A549 (cell line): ENCODE data around the gene GON7. TPM values are rescaled to one million over a fixed set of nuclear protein-coding genes. Genes with fewer than 3 reads are reported as not detected.

Experiments used
- ATAC-seq, 2 experiments: fragments of 200-7000 bp in 1 of 2; fragments of >200 bp in 1 of 2; cut with Nextera tagmentation in 1 of 2; cut with Tn5 transposase in 1 of 2; 3 replicates each; pipeline versions ENCODE4 v1.8.0 to v1.9.1; 2018 to 2020; ENCODE audit warnings: mild to moderate bottlenecking in 1 of 2, moderate library complexity in 1 of 2
- CTCF ChIA-PET: fragments of 300-600 bp; sonication (Branson Sonifier 250); formaldehyde crosslinking; extraction: SDS; loops from one replicate; lab custom pipeline; 2021; ENCODE audit warnings: antibody characterized with exemption, inconsistent platforms; lab: Yijun Ruan, JAX
- POLR2A ChIA-PET: fragments of 350-600 bp; formaldehyde crosslinking; extraction: SDS; loops from one replicate; lab custom pipeline; 2021; ENCODE audit warnings: antibody characterized with exemption, inconsistent platforms; lab: Yijun Ruan, JAX
- DNase-seq, 2 experiments: peaks; one replicate each; pipeline versions ENCODE4 v3.0.0 to v3.0.0-alpha.2; 2011 to 2016; ENCODE audit warnings: low read depth in 1 of 2, low spot score in 1 of 2
- FAIRE-seq: peaks from 2 replicates; lab custom pipeline; 2011; peaks lifted over from hg19 to GRCh38; lab: Jason Lieb, UNC
- H3K27ac ChIP-seq, 2 experiments: fragments of >200 bp; sonication (Bioruptor Twin); formaldehyde crosslinking; 3 replicates each; pipeline ENCODE4 v1.5.1; 2016 to 2017
- H3K4me1 ChIP-seq: fragments of >200 bp; sonication (Bioruptor Twin); formaldehyde crosslinking; 3 replicates; pipeline ENCODE4 v1.6.1; 2016
- H3K4me2 ChIP-seq: fragments of >200 bp; sonication (Bioruptor Twin); formaldehyde crosslinking; 3 replicates; pipeline ENCODE4 v1.6.1; 2016
- H3K4me3 ChIP-seq: fragments of >200 bp; sonication (Bioruptor Twin); formaldehyde crosslinking; 3 replicates; pipeline ENCODE4 v1.5.1; 2016
- H3K9me3 ChIP-seq: fragments of >200 bp; sonication (Bioruptor Twin); formaldehyde crosslinking; 3 replicates; pipeline ENCODE4 v1.6.1; 2016
- CBX8 ChIP-seq: fragments of 200-600 bp; sonication (generic); IDR thresholded peaks from 2 replicates; pipeline ENCODE4 v1.6.1; 2016
- CEBPB ChIP-seq, 2 experiments: fragments of >200 bp in 1 of 2; sonication (Bioruptor Twin) in 1 of 2; formaldehyde crosslinking in 1 of 2; IDR thresholded peaks; 2 replicates each; pipeline ENCODE4 v1.6.1; 2012 to 2016
- CHD4 ChIP-seq: fragments of 200-600 bp; sonication (generic); IDR thresholded peaks from 2 replicates; pipeline ENCODE4 v1.6.1; 2016; ENCODE audit warnings: antibody characterized with exemption, mild to moderate bottlenecking, borderline replicate concordance
- CTCF ChIP-seq: fragments of >200 bp; sonication (Bioruptor Twin); formaldehyde crosslinking; IDR thresholded peaks from 3 replicates; pipeline ENCODE4 v1.5.1; 2016
- E2F6 ChIP-seq: IDR thresholded peaks from 2 replicates; pipeline ENCODE4 v1.6.1; 2012; ENCODE audit warnings: low read depth, borderline replicate concordance
- EHF ChIP-seq: fragments of 250-450 bp; sonication (Bioruptor Pico); IDR thresholded peaks from 2 replicates; pipeline ENCODE4 v1.5.0; 2020; ENCODE audit warnings: mild to moderate bottlenecking
- EHMT2 ChIP-seq: fragments of 200-600 bp; sonication (generic); IDR thresholded peaks from 2 replicates; pipeline ENCODE4 v1.6.1; 2016; ENCODE audit warnings: antibody characterized with exemption, low read depth, mild to moderate bottlenecking, moderate library complexity
- FOSL2 ChIP-seq, 2 experiments: fragments of 450-650 bp in 1 of 2; fragments of >200 bp in 1 of 2; sonication (Bioruptor Twin) in 1 of 2; formaldehyde crosslinking; IDR thresholded peaks; 2 replicates each; pipeline versions ENCODE4 v1.5.0 to v1.6.1; 2016 to 2020; ENCODE audit warnings: mild to moderate bottlenecking in 1 of 2, moderate library complexity in 1 of 2
- GATA3 ChIP-seq: IDR thresholded peaks from 2 replicates; pipeline ENCODE4 v1.6.1; 2012; ENCODE audit warnings: borderline replicate concordance
- HES2 ChIP-seq: fragments of >200 bp; sonication (Bioruptor Twin); formaldehyde crosslinking; IDR thresholded peaks from 2 replicates; pipeline ENCODE4 v1.6.1; 2016
- HOXB13 ChIP-seq: fragments of 250-450 bp; sonication (Bioruptor Pico); IDR thresholded peaks from 2 replicates; pipeline ENCODE4 v1.5.0; 2020; ENCODE audit warnings: low read depth, mild to moderate bottlenecking, moderate library complexity
- JUN ChIP-seq, 2 experiments: fragments of >200 bp; sonication (Bioruptor Twin); formaldehyde crosslinking; IDR thresholded peaks; 2 replicates in 1 of 2; 3 replicates in 1 of 2; pipeline ENCODE4 v1.6.1; 2016 to 2017
- JUNB ChIP-seq: fragments of >200 bp; sonication (Bioruptor Twin); formaldehyde crosslinking; IDR thresholded peaks from 2 replicates; pipeline ENCODE4 v1.6.1; 2016
- MAX ChIP-seq: IDR thresholded peaks from 2 replicates; pipeline ENCODE4 v1.6.1; 2012
- NR3C1 ChIP-seq: fragments of >200 bp; sonication (Bioruptor Twin); formaldehyde crosslinking; IDR thresholded peaks from 3 replicates; pipeline ENCODE4 v1.6.1; 2017
- POLR2A ChIP-seq: IDR thresholded peaks from 2 replicates; pipeline ENCODE4 v1.6.1; 2012; ENCODE audit warnings: mild to moderate bottlenecking, low read length
- RAD21 ChIP-seq, 2 experiments: fragments of >200 bp in 1 of 2; sonication (Bioruptor Twin) in 1 of 2; formaldehyde crosslinking in 1 of 2; IDR thresholded peaks in 1 of 2; conservative IDR thresholded peaks in 1 of 2; 2 replicates in 1 of 2; 3 replicates in 1 of 2; pipeline ENCODE4 v1.6.1; 2012 to 2018; ENCODE audit warnings: inconsistent platforms in 1 of 2
- RCOR1 ChIP-seq: fragments of 150-350 bp; IDR thresholded peaks from 2 replicates; pipeline ENCODE4 v1.6.1; 2014; ENCODE audit warnings: antibody characterized with exemption, low read length, low read depth
- SREBF2 ChIP-seq: fragments of 450-650 bp; IDR thresholded peaks from 2 replicates; pipeline ENCODE4 v1.6.1; 2014; ENCODE audit warnings: mild to moderate bottlenecking, moderate library complexity
- TFCP2L1 ChIP-seq: fragments of 250-450 bp; sonication (Bioruptor Pico); IDR thresholded peaks from 2 replicates; pipeline ENCODE4 v1.5.0; 2021; ENCODE audit warnings: mild to moderate bottlenecking
- USF2 ChIP-seq: fragments of 450-650 bp; IDR thresholded peaks from 2 replicates; pipeline ENCODE4 v1.6.1; 2014; ENCODE audit warnings: antibody characterized with exemption
- ZSCAN20 ChIP-seq: fragments of 250-450 bp; sonication (Bioruptor Pico); IDR thresholded peaks from 2 replicates; pipeline ENCODE4 v1.8.0; 2022; ENCODE audit warnings: mild to moderate bottlenecking, moderate library complexity
- WGBS: methylation state at CpG from one replicate; pipeline ENCODE4 v1.1.6; 2017; ENCODE audit errors: missing lambda C conversion rate; 5-methylcytosine and 5-hydroxymethylcytosine counted together
- polyA plus RNA-seq, 4 experiments: library from polyadenylated mRNA; depleted of rRNA in 3 of 4; stranded (reverse); fragments of >200 nt; fragmentation: RNase III in 1 of 4; extraction: RNeasy Plus Mini Kit Qiagen cat#74134 plus additional on column Dnase treatment in 1 of 4; gene quantifications; 2 replicates in 3 of 4; 3 replicates in 1 of 4; pipeline ENCODE4 v1.2.3, GENCODE V29; 2011 to 2017

Gene GON7
- polyA plus RNA-seq, 2 of the 4 experiments (the other 2 are of a cell fraction): 19.2 to 22.1 TPM

- Histone ChIP-seq H3K4me3 (no peak overlapping the region), H3K4me2 (no peak overlapping the region), H3K9me3 (no peaks in the 10 kb centered on the region), H3K27ac (no peak overlapping the region), H3K4me1 (0 out of 3 replicates have a peak, but pooled peaks cover 3% of the 10 kb centered on the region)
- FAIRE-seq (no peak), ATAC-seq (no peak), DNase-seq (no peak)
- ChIA-PET POLR2A (no interaction called here), CTCF (interaction anchor here (0.7 to 3.8 kb wide), 8 partner anchors 9 to 211 kb away, joined by 3 to 16 read pairs (median 4); no protein-coding TSS in a partner anchor)
- WGBS: 69% methylated on average over 5 of the region's 5 CpGs
- no peak for TF ChIP-seq MAX
- TF ChIP-seq RAD21 (conservative IDR thresholded peaks at IDR 0.05 in 1 of 2, IDR thresholded peaks at IDR 0.05 in 1 of 2): 0 out of 5 replicates have a peak, but pooled peaks of 1 of the 2 experiments have one; percentile 20
- no peak for TF ChIP-seq CBX8
- TF ChIP-seq USF2: no peak
- no peak for TF ChIP-seq RCOR1
- no peak for TF ChIP-seq HES2
- TF ChIP-seq CTCF: 0 out of 3 replicates have a peak, but pooled peaks have one; percentile 5
- no peak for TF ChIP-seq EHF (CRISPR knock-in tag)
Observed at GRCh38 chr14:93163564-93163963, 43.3 kb downstream of the GON7 start.

GRCh38 chr14:93161411-93161940 lies 45.4 kb downstream of the GON7 start:
- no peak overlapping the region for H3K4me3 ChIP-seq
- DNase-seq: no peak
- H3K4me2 ChIP-seq: no peak overlapping the region
- 61% methylated on average over 4 of the region's 4 CpGs for WGBS
- no peak overlapping the region for H3K27ac ChIP-seq
- ChIA-PET POLR2A (no interaction called here), CTCF (interaction anchor here (1.0 to 2.5 kb wide), 9 partner anchors 7 to 219 kb away, joined by 3 to 11 read pairs (median 4); no protein-coding TSS in a partner anchor)
- ATAC-seq: no peak
- FAIRE-seq: no peak
- 0 out of 3 replicates have a peak, but pooled peaks cover 3% of the 10 kb centered on the region for H3K4me1 ChIP-seq
- TF ChIP-seq GATA3 (no peak), NR3C1 (no peak), SREBF2 (no peak), JUNB (no peak), CHD4 (no peak), EHMT2 (no peak), RCOR1 (no peak), USF2 (no peak), E2F6 (no peak), FOSL2 (IDR thresholded peaks at IDR 0.05) (no peak), FOSL2 (CRISPR knock-in tag; IDR thresholded peaks at IDR 0.05) (no peak), HOXB13 (CRISPR knock-in tag) (no peak), CEBPB (IDR thresholded peaks at IDR 0.05) (no peak), EHF (CRISPR knock-in tag) (no peak), MAX (no peak), ZSCAN20 (no peak), POLR2A (no peak), TFCP2L1 (CRISPR knock-in tag) (no peak), JUN (IDR thresholded peaks at IDR 0.05) (no peak)
- no peaks in the 10 kb centered on the region for H3K9me3 ChIP-seq
